HepG2 (cell line): ENCODE data around the gene OR4S2. TPM values are rescaled to one million over a fixed set of nuclear protein-coding genes. Genes with fewer than 3 reads are reported as not detected.

Experiments used
- ATAC-seq: fragments of 200-7000 bp; cut with Tn5 transposase; 3 replicates; pipeline ENCODE4 v1.9.1; 2020; ENCODE audit warnings: mild to moderate bottlenecking, moderate library complexity
- BruUV-seq: library from RNA; stranded (reverse); fragments of 400-500 nt; replicated peaks from 2 replicates; lab custom pipeline; 2021; lab: Mats Ljungman, UMichigan
- CTCF ChIA-PET: fragments of 300-600 bp; formaldehyde crosslinking; extraction: SDS; loops from one replicate; lab custom pipeline; 2021; ENCODE audit warnings: low total read pairs, inconsistent platforms, low intra/inter-chr PET ratio; lab: Yijun Ruan, JAX
- POLR2A ChIA-PET: fragments of 350-600 bp; sonication (Branson Sonifier 250); formaldehyde crosslinking; loops from one replicate; lab custom pipeline; 2020; ENCODE audit warnings: antibody characterized with exemption, inconsistent platforms; lab: Yijun Ruan, JAX
- DNase-seq: peaks from one replicate; pipeline ENCODE4 v3.0.0-alpha.2; 2015; ENCODE audit warnings: low spot score
- FAIRE-seq: peaks from 3 replicates; lab custom pipeline; 2011; peaks lifted over from hg19 to GRCh38; lab: Jason Lieb, UNC
- H2AFZ ChIP-seq: one replicate; pipeline ENCODE4 v1.6.1; 2011; ENCODE audit warnings: low read length, inconsistent platforms
- H3K27ac ChIP-seq: fragments of 300-600 bp; 3 replicates; pipeline ENCODE4 v1.8.0; 2011; ENCODE audit warnings: mixed run types, mild to moderate bottlenecking, mixed read lengths, low read length, inconsistent platforms; ENCODE audit not compliant: insufficient read depth; ENCODE audit errors: extremely low read length
- H3K27me3 ChIP-seq, 2 experiments: fragments of 200-600 bp in 1 of 2; 2 replicates in 1 of 2; 3 replicates in 1 of 2; pipeline versions ENCODE4 v1.6.0 to v1.8.0; 2011; ENCODE audit warnings: low read length in 2 of 2, mild to moderate bottlenecking in 2 of 2, moderate library complexity in 2 of 2, inconsistent platforms in 1 of 2; ENCODE audit not compliant: insufficient read depth in 2 of 2, control insufficient read depth in 1 of 2
- H3K36me3 ChIP-seq, 2 experiments: fragments of 200-600 bp in 1 of 2; replicated peaks in 1 of 2; 2 replicates in 1 of 2; 3 replicates in 1 of 2; pipeline versions ENCODE4 v1.5.1 to v1.8.0; 2011; ENCODE audit warnings: low read length in 2 of 2, inconsistent platforms in 1 of 2; ENCODE audit not compliant: insufficient read depth in 2 of 2, control insufficient read depth in 1 of 2
- H3K4me1 ChIP-seq: 2 replicates; pipeline ENCODE4 v1.5.1; 2012; ENCODE audit warnings: low read length, inconsistent platforms; ENCODE audit not compliant: insufficient read depth
- H3K4me2 ChIP-seq: 2 replicates; pipeline ENCODE4 v1.6.0; 2011; ENCODE audit warnings: low read depth, low read length, inconsistent platforms
- H3K4me3 ChIP-seq, 3 experiments: fragments of 200-600 bp in 1 of 3; sonication (generic), shearing (Covaris generic) in 1 of 3; replicated peaks in 1 of 3; 2 replicates each; pipeline ENCODE4 v1.5.1; 2011 to 2016; ENCODE audit warnings: low read length in 3 of 3, inconsistent platforms in 2 of 3, low read depth in 2 of 3, mild to moderate bottlenecking in 2 of 3, control low read depth in 1 of 3, mixed read lengths in 1 of 3; ENCODE audit not compliant: insufficient read depth in 1 of 3
- H3K79me2 ChIP-seq: one replicate; pipeline ENCODE4 v1.6.1; 2011; ENCODE audit warnings: low read length, inconsistent platforms; ENCODE audit not compliant: insufficient read depth
- H3K9ac ChIP-seq: 2 replicates; pipeline ENCODE4 v1.6.0; 2011; ENCODE audit warnings: mild to moderate bottlenecking, low read depth, low read length, inconsistent platforms; ENCODE audit not compliant: insufficient read depth
- H3K9me3 ChIP-seq: 2 replicates; pipeline ENCODE4 v1.5.1; 2012; ENCODE audit warnings: mild to moderate bottlenecking, low read length
- H4K20me1 ChIP-seq: 2 replicates; pipeline ENCODE4 v1.6.0; 2011; ENCODE audit warnings: inconsistent platforms, mild to moderate bottlenecking, low read length, moderate library complexity; ENCODE audit not compliant: insufficient read depth
- ATF1 ChIP-seq: IDR thresholded peaks from 2 replicates; pipeline ENCODE4 v1.6.1; 2016; ENCODE audit warnings: mild to moderate bottlenecking, control low read depth
- CBX2 ChIP-seq, 2 experiments: fragments of 200-600 bp in 1 of 2; sonication (generic); formaldehyde crosslinking in 1 of 2; IDR thresholded peaks; 2 replicates each; pipeline versions ENCODE4 v1.7.0 to v1.8.1; 2018 to 2022; ENCODE audit warnings: low read depth in 2 of 2, low read length in 1 of 2, mild to moderate bottlenecking in 1 of 2, missing genetic modification reagents in 1 of 2
- EED ChIP-seq: sonication (generic); formaldehyde crosslinking; IDR thresholded peaks from 2 replicates; pipeline ENCODE4 v1.5.0; 2020; ENCODE audit warnings: mild to moderate bottlenecking, missing genetic modification reagents
- FOSL1 ChIP-seq: sonication (generic); formaldehyde crosslinking; IDR thresholded peaks from 2 replicates; pipeline ENCODE4 v1.9.0; 2021; ENCODE audit warnings: missing genetic modification reagents, borderline replicate concordance
- JUND ChIP-seq: sonication (generic); formaldehyde crosslinking; IDR thresholded peaks from 2 replicates; pipeline ENCODE4 v1.8.0; 2022; ENCODE audit warnings: mild to moderate bottlenecking, missing genetic modification reagents
- KMT2B ChIP-seq: IDR thresholded peaks from 2 replicates; pipeline ENCODE4 v1.6.1; 2016; ENCODE audit warnings: missing genetic modification reagents, missing compliant biosample characterization
- MIER2 ChIP-seq: IDR thresholded peaks from 2 replicates; pipeline ENCODE4 v1.6.1; 2016; ENCODE audit warnings: missing biosample characterization, missing genetic modification reagents
- MIER3 ChIP-seq: IDR thresholded peaks from 2 replicates; pipeline ENCODE4 v1.6.1; 2016; ENCODE audit warnings: missing compliant biosample characterization, borderline replicate concordance
- NCOA2 ChIP-seq: sonication (generic); formaldehyde crosslinking; IDR thresholded peaks from 2 replicates; pipeline ENCODE4 v1.8.0; 2022; ENCODE audit warnings: inconsistent platforms
- RERE ChIP-seq: IDR thresholded peaks from 2 replicates; pipeline ENCODE4 v1.6.1; 2016; ENCODE audit warnings: low read depth, missing genetic modification reagents, missing compliant biosample characterization
- TAF1 ChIP-seq: sonication (generic); formaldehyde crosslinking; IDR thresholded peaks from 2 replicates; pipeline ENCODE4 v1.4.0; 2020; ENCODE audit warnings: missing genetic modification reagents
- THAP8 ChIP-seq: sonication (generic); formaldehyde crosslinking; IDR thresholded peaks from 2 replicates; pipeline ENCODE4 v1.5.1; 2020; ENCODE audit warnings: missing genetic modification reagents, mild to moderate bottlenecking, borderline replicate concordance
- ZFX ChIP-seq: sonication (generic); formaldehyde crosslinking; IDR thresholded peaks from 2 replicates; pipeline ENCODE4 v1.4.0; 2020; ENCODE audit warnings: mild to moderate bottlenecking, low read depth, missing genetic modification reagents, moderate library complexity
- ZNF292 ChIP-seq: sonication (generic); formaldehyde crosslinking; IDR thresholded peaks from 2 replicates; pipeline ENCODE4 v1.8.1; 2022; ENCODE audit warnings: mild to moderate bottlenecking, low read depth, missing genetic modification reagents, borderline replicate concordance
- ZNF567 ChIP-seq: sonication (generic); formaldehyde crosslinking; IDR thresholded peaks from 2 replicates; pipeline ENCODE4 v1.8.1; 2023; ENCODE audit warnings: mild to moderate bottlenecking, missing genetic modification reagents, borderline replicate concordance
- ZNF605 ChIP-seq: sonication (generic); formaldehyde crosslinking; IDR thresholded peaks from 2 replicates; pipeline ENCODE4 v1.8.0; 2022; ENCODE audit warnings: mild to moderate bottlenecking, missing genetic modification reagents
- WGBS: methylation state at CpG from one replicate; pipeline ENCODE4 v1.1.6; 2017; ENCODE audit warnings: low lambda C conversion rate; 5-methylcytosine and 5-hydroxymethylcytosine counted together
- in situ Hi-C: cut with HindIII; loops from 2 replicates; pipeline ENCODE4 v1.10.0; 2017; ENCODE audit warnings: low pct_unique_long_range_greater_than_20kb; ENCODE audit not compliant: extremely low pct_ligation_motif_present
- intact Hi-C: fragments of 100-400 bp; cut with micrococcal nuclease; formaldehyde crosslinking; loops from one replicate; pipeline ENCODE4 v1.10.0; 2022; ENCODE audit not compliant: unreplicated experiment
- polyA plus RNA-seq, 8 experiments: library from polyadenylated mRNA; depleted of rRNA in 3 of 8; stranded (reverse) in 7 of 8; unstranded in 1 of 8; fragments of >200 nt; fragmentation: Illumina TruSeq in 4 of 8; extraction: Trizol in 4 of 8; gene quantifications; 2 replicates each; pipeline versions ENCODE4 v1.2.1 to v1.2.3, GENCODE V29; 2011 to 2016; ENCODE audit warnings: low read depth in 4 of 8, missing spikeins in 1 of 8, mixed read lengths in 1 of 8; ENCODE audit not compliant: insufficient read depth in 1 of 8
- total RNA-seq, 5 experiments: library from RNA; depleted of rRNA; stranded (reverse); fragments of >200 nt; fragmentation: Illumina TruSeq; extraction: Trizol; gene quantifications; 2 replicates each; pipeline ENCODE4 v1.2.3, GENCODE V29; 2016; ENCODE audit warnings: low read depth in 1 of 5

Gene OR4S2
- total and polyA plus RNA-seq, 2 of the 13 experiments (the other 11 are each of a cell fraction or from before 2014, with no cell fraction given) = not detected

- Histone ChIP-seq H3K4me2 (no peak overlapping the region), H3K79me2 (no peaks in the 10 kb centered on the region), H4K20me1 (no peaks in the 10 kb centered on the region), H3K27me3 (no peaks in the 10 kb centered on the region; a peak in 1 of 5 replicates), H3K27ac (no peak overlapping the region), H3K4me1 (no peaks in the 10 kb centered on the region), H3K4me3 (no peak overlapping the region), H2AFZ (no peak overlapping the region), H3K9me3 (peaks cover 48% of the 10 kb centered on the region), H3K9ac (no peak overlapping the region), H3K36me3 (no peaks in the 10 kb centered on the region; a peak in 1 of 5 replicates)
- ATAC-seq (no peak), FAIRE-seq (no peak), DNase-seq (no peak)
- in situ Hi-C loops = loop anchor here (25.0 kb wide), 1 partner anchor 114 kb away; no protein-coding TSS in a partner anchor
- POLR2A ChIA-PET = no interaction called here
- CTCF ChIA-PET = no interaction called here
- no TSS peak for BruUV-seq
- intact Hi-C loops = no loop called here
- 0% methylated on average over 1 of the region's 4 CpGs for WGBS
- TF ChIP-seq RERE = no peak
- no peak for TF ChIP-seq FOSL1 (CRISPR knock-in tag)
- no peak for TF ChIP-seq CBX2 (IDR thresholded peaks at IDR 0.05; ENCODE audit: low read depth, low read length)
- no peak for TF ChIP-seq CBX2 (CRISPR knock-in tag; IDR thresholded peaks at IDR 0.05; ENCODE audit: low read depth)
- no peak for TF ChIP-seq EED
- no peak for TF ChIP-seq ZNF605 (CRISPR knock-in tag)
- no peak for TF ChIP-seq ZNF292 (CRISPR knock-in tag)
- TF ChIP-seq ATF1 (CRISPR knock-in tag) = no peak
- TF ChIP-seq JUND (CRISPR knock-in tag) = no peak
- TF ChIP-seq MIER3 (CRISPR knock-in tag) = no peak
- no peak for TF ChIP-seq ZNF567
- TF ChIP-seq NCOA2 (CRISPR knock-in tag) = no peak
- TF ChIP-seq THAP8 (CRISPR knock-in tag) = no peak
- TF ChIP-seq MIER2 (CRISPR knock-in tag) = no peak
- no peak for TF ChIP-seq ZFX
- no peak for TF ChIP-seq TAF1
- no peak for TF ChIP-seq KMT2B (CRISPR knock-in tag)
These were observed 53.3 kb downstream of the OR4S2 start for GRCh38 chr11:55701429-55701828.
